NCI-H748 (cell line): ENCODE data around the gene CDH20.

Source experiments
- DNase-seq: peaks from one replicate; lab custom pipeline; 2025; ENCODE audit not compliant: unreplicated experiment; lab: John Stamatoyannopoulos, UW

CDH20 gene

GRCh38 chr18:61333271-61333745 is at the start of gene CDH20:
Gene CDH20, plus strand, starts transcription at chr18:61333430.
- DNase-seq = peak; percentile 57

DNA sequence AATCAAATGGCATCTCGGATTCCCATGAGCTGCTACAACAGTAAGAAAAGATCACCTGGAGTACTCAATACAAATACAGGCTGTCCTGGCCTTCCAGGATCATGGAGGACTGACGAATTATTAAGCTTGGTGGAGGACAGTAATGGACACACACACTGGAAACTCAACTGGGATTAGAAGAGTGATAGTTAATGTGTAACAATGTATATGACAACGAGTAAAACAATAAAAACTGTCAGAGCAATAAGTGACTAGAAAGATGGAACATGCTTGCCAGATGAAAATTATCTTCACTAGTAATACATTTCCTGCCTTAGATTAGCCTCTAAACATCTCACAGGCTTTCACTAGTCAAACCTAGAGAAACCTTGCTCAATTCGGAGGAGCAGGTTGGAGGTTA is 49.2 kb upstream of the CDH20 start:
- DNase-seq = no peak

- DNase-seq = no peak
Observed at GRCh38 chr18:61285777-61286176, 47.5 kb upstream of the CDH20 start.

- no peak for DNase-seq
Observed at GRCh38 chr18:61286867-61287266, 46.4 kb upstream of the CDH20 start.

- DNase-seq = no peak
Observed at GRCh38 chr18:61290616-61291015, 42.6 kb upstream of the CDH20 start.

DNA sequence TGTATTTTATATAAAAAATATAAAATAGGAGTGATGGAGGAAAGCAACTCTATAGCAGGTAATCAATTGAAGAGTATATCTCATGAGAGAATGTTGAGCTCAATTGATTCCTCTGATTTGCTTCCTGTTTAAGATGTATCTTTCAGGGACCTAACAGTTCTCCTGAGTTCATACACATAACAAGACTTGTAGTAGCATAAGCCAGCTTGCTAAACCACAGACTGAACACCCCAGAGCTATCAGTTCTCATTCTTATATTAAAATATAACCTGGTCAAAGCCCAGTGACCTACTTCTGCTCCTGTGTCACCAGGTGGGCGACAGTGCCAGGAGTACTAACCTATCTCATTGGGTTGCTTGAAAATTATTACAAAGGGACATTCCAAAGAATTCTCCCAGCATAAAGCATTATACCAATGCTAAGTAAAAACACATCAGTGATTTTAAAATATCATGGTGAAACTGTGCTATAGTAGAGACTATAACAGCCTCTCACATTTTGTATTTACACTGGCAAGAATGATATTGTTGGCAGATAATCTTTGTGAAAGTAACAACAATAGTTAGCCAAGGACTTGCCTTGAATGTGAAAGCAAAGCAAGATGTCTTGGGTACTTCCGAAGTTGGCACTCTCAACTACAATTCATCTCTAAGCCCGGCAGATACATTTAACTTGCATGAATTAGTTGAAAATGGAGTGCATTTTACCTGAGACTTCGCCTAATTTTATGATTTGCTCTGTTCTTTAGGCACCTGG is 40.8 kb upstream of the CDH20 start:
- no peak for DNase-seq

DNA sequence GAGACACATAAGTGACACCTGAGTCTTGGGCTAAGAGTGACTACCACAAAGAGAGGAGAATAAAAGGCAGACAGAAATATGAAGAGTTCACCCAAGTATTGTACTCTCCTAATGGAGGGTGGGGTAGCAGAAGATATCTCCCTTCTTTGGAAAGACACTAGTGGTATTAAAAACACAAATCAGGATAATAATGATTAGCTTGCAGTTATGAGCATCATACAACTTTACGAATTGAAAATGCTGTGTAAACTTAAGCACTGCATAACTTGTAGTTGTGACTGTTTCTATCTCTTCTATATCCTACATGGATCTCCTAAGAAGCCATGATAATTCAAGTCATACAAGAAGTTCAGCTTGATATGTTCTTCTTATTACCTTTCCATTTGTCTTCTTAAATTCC is 38.1 kb upstream of the CDH20 start:
- DNase-seq = no peak

DNA sequence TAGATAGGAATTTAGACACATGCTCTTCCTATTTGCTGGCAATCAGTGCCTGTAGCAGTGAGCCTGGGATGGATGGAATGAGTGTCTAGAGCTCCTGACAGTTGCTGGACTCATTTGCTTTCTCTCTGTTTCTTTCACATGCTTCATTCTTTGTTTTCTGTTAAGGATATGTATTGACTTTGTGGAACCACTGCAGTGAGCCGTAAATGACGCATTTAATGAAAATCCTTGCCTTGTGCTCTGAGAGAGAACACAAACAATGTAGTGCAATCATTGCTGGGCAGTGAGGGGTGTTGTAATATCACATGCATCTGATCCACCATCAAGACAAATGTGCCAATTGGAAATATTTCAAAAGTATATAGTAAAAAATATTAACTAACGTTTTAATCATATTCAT is 25.2 kb upstream of the CDH20 start:
- peak; percentile 27 for DNase-seq

GRCh38 chr18:61308795-61309393 is 24.3 kb upstream of the CDH20 start:
- DNase-seq = no peak

GRCh38 chr18:61322265-61322873 is 10.9 kb upstream of the CDH20 start:
- peak; percentile 82 for DNase-seq

GRCh38 chr18:61323951-61324350 is 9.3 kb upstream of the CDH20 start:
- no peak for DNase-seq

GRCh38 chr18:61326407-61326806 is 6.8 kb upstream of the CDH20 start:
- DNase-seq = no peak

DNA sequence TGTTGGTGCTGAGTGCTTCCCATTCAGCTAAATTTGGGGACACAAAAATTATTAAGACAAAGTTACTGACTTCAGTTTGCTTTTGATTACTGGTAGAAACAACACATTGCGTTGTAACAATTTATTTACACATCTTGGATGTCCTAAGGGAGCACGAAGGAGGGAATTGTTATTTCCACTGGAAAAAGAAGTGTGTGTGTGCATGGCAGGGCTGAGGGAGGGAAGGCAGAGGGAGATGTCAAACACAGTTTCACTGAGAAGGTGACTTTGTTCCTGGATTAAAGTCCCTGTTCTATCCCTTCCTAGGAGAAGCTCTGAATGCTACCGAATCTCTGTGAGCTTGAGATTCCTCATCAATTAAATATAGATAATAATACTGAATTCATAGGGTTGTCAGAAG is 3.8 kb upstream of the CDH20 start:
- DNase-seq = no peak

GRCh38 chr18:61331051-61331450 is 2.2 kb upstream of the CDH20 start:
- DNase-seq = no peak

GRCh38 chr18:61333746-61334490 is 688 bp downstream of the CDH20 start:
- DNase-seq = peak; percentile 80

DNA sequence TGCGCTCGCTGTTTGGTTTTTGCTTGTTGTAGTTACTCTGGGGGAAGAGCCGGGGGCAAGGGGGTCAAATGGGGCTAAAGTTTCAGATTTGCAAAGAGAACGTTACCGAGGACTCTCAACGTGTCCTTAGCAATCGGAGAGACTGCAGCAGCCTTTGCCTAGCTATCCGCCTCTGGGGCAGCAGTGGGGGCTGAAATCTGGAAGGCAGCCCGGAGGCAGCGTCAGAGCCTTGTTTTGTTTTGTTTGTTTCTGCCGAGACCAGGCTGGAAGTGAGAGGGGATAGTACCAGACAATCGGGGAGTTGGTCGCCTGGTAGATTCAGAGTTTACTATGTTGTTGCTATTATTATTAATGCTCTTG is 1.2 kb downstream of the CDH20 start:
- DNase-seq = no peak

DNA sequence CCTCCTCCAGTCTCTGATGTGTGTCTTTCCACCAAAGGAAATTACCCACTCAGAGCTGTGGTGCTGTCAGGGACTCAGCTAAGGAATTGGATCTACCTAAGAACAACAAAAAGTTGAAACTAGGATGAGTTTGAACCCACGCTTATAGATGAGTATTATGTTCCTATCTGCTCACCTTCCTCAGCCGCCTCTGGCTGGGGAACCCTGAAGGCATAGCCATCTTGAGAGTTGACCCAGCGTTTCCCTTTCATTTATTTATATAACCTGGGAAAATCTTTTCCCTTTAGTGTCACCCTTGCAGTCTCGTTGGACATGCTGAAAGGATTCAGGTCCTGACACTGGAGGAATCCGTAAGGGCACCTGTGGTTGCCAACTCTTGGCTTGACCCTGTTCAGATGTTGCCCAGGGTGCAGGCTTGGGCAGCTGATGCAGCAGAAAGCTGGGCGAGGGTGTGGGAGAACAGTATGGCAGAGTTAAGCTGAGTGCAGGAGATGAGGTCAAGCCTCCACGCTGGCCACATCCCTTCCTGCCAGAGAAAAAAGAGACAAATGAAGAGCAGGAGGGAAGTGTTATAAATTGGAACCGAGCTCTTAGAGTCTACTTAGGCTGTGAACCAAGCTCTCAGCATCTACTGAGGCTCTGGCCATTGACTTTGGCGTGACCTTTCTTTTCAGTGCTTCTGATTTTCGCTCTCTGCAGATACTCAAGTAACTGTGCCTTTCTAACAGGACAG is 1.9 kb downstream of the CDH20 start:
- no peak for DNase-seq

DNA sequence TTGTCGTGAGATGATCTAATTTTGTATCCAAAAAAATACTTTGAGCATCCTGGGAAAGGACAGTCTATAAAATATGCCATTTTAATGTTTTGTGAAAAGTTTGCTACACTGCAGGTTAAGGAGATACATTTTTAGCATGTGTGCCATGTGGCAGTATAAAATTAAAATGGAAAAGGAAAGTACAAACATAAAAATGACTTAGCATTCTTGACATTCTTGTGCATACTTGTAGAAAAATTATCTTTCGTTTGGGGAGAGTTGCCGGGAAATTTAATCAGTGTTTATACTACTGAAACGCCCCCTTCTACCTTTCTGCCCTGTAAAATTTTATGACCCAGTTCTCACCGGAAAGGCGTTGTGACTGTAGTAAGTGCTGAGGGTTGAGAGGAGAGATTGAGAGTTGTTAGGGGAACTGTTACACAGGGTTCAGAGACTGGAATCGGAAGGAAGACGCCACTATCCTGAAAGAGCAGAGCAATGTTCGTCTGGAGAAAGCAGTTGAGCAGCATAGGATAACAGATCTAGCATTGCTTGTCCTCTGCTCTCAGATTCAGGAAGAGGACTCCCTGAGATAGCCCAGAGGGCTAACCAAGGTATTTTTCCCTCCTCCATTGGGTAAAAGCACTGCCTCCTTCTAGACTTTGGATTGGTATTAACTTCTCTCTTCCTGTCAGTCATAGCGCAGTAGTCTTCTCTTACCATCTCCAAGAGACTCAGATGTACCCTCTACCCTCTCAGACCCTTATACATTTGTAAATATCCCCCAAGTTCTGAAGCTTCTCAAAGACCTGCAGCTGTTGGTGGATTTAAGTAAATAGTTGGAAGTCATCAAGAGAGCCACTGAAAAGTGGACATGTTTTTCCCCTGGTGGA is 2.7 kb downstream of the CDH20 start:
- DNase-seq = no peak

DNA sequence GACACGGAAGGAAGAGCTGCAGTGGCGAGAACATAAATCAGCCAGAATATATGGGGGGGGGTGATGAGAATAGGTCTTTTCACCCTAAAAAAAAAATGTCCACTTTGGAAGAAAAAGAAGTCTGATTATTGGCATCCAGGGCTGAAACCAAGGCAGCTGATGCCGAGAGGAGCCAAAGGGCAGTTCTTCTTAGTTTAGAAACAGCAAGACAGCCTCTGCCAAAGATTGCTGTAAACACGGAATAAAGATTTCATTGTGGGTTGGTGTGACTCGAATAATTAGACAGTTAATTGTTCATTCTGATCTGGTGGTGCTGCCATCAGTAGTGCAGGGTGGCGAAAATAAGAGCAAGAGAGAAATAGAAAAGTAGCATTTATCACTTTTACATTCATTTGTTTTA is 3.5 kb downstream of the CDH20 start:
- DNase-seq = no peak

- DNase-seq = no peak
Observed at GRCh38 chr18:61337527-61337926, 4.3 kb downstream of the CDH20 start.
